ENCODE data around the gene LTBP1.

DNA sequence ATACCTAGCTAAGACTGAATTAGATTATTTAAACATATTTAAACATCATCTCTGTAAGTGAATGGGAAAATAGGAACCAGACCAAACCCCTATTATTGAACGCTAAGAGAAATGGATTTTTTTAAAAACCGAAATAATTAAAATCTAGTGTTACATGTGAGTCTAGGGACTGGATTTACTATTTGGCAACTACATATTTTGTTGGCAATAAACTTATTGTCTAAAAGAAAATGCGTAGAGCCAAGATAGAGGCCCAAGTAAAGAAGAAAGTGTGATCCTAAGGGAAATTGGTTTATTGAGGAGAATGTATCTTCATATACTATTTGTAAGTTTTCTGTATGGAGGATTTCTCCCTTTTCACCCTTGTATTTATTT is 105.6 kb downstream of the LTBP1 start:
- TF ChIP-seq EZH2phosphoT487 (IDR thresholded peaks at IDR 0.05; ENCODE audit: unreplicated experiment) (no peak), POLR2AphosphoS5 (IDR thresholded peaks at IDR 0.05; ENCODE audit: low read depth) (no peak), EZH2 (IDR thresholded peaks at IDR 0.05; ENCODE audit: low read depth, unreplicated experiment) (no peak), CREB1 (CRISPR knock-in tag; IDR thresholded peaks at IDR 0.05; ENCODE audit: low read depth) (no peak), JUNB (IDR thresholded peaks at IDR 0.05; ENCODE audit: unreplicated experiment) (no peak), STAT1 (IDR thresholded peaks at IDR 0.05; ENCODE audit: unreplicated experiment) (no peak), ZNF331 (CRISPR knock-in tag; IDR thresholded peaks at IDR 0.05; ENCODE audit: low read depth) (no peak), ZNF114 (CRISPR knock-in tag; IDR thresholded peaks at IDR 0.05) (no peak)
- TF ChIP-seq, protein P1, sequence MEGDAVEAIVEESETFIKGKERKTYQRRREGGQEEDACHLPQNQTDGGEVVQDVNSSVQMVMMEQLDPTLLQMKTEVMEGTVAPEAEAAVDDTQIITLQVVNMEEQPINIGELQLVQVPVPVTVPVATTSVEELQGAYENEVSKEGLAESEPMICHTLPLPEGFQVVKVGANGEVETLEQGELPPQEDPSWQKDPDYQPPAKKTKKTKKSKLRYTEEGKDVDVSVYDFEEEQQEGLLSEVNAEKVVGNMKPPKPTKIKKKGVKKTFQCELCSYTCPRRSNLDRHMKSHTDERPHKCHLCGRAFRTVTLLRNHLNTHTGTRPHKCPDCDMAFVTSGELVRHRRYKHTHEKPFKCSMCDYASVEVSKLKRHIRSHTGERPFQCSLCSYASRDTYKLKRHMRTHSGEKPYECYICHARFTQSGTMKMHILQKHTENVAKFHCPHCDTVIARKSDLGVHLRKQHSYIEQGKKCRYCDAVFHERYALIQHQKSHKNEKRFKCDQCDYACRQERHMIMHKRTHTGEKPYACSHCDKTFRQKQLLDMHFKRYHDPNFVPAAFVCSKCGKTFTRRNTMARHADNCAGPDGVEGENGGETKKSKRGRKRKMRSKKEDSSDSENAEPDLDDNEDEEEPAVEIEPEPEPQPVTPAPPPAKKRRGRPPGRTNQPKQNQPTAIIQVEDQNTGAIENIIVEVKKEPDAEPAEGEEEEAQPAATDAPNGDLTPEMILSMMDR (conservative IDR thresholded peaks at IDR 0.05; ENCODE audit: low read depth in 2 of 2): no peak
- TF ChIP-seq, protein P2, sequence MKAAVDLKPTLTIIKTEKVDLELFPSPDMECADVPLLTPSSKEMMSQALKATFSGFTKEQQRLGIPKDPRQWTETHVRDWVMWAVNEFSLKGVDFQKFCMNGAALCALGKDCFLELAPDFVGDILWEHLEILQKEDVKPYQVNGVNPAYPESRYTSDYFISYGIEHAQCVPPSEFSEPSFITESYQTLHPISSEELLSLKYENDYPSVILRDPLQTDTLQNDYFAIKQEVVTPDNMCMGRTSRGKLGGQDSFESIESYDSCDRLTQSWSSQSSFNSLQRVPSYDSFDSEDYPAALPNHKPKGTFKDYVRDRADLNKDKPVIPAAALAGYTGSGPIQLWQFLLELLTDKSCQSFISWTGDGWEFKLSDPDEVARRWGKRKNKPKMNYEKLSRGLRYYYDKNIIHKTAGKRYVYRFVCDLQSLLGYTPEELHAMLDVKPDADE (IDR thresholded peaks at IDR 0.05): no peak
- TF ChIP-seq, protein P3, sequence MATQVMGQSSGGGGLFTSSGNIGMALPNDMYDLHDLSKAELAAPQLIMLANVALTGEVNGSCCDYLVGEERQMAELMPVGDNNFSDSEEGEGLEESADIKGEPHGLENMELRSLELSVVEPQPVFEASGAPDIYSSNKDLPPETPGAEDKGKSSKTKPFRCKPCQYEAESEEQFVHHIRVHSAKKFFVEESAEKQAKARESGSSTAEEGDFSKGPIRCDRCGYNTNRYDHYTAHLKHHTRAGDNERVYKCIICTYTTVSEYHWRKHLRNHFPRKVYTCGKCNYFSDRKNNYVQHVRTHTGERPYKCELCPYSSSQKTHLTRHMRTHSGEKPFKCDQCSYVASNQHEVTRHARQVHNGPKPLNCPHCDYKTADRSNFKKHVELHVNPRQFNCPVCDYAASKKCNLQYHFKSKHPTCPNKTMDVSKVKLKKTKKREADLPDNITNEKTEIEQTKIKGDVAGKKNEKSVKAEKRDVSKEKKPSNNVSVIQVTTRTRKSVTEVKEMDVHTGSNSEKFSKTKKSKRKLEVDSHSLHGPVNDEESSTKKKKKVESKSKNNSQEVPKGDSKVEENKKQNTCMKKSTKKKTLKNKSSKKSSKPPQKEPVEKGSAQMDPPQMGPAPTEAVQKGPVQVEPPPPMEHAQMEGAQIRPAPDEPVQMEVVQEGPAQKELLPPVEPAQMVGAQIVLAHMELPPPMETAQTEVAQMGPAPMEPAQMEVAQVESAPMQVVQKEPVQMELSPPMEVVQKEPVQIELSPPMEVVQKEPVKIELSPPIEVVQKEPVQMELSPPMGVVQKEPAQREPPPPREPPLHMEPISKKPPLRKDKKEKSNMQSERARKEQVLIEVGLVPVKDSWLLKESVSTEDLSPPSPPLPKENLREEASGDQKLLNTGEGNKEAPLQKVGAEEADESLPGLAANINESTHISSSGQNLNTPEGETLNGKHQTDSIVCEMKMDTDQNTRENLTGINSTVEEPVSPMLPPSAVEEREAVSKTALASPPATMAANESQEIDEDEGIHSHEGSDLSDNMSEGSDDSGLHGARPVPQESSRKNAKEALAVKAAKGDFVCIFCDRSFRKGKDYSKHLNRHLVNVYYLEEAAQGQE (IDR thresholded peaks at IDR 0.05; ENCODE audit: unreplicated experiment): no peak

Measured in GM23338 (cell line).